A673 (cell line): Measurements from ENCODE around the gene VRK2.
"Not testable (repeated sequence)": the region's sequence is repeated elsewhere in the genome, so short reads cannot be mapped to it uniquely, and the experiment has no call there.

Experiments used
- CTCF ChIP-seq: fragments of 300-800, 200-600 bp; sonication (generic); conservative IDR thresholded peaks from 2 replicates; pipeline ENCODE4 v1.5.1; 2017; ENCODE audit warnings: low read depth, mild to moderate bottlenecking, antibody characterized with exemption, low read length, moderate library complexity, mixed read lengths
- EZH2 ChIP-seq: fragments of 200-600 bp; sonication (generic); IDR thresholded peaks from 2 replicates; pipeline ENCODE4 v1.6.1; 2017; ENCODE audit warnings: borderline replicate concordance, low read depth, mild to moderate bottlenecking, mixed read lengths, antibody characterized with exemption, low read length; ENCODE audit not compliant: poor library complexity, severe bottlenecking

- TF ChIP-seq CTCF, EZH2: not testable (repeated sequence)
These were observed 123.8 kb downstream of the VRK2 start for GRCh38 chr2:58170334-58170933.
